ENCODE data around the gene UMODL1.

DNA sequence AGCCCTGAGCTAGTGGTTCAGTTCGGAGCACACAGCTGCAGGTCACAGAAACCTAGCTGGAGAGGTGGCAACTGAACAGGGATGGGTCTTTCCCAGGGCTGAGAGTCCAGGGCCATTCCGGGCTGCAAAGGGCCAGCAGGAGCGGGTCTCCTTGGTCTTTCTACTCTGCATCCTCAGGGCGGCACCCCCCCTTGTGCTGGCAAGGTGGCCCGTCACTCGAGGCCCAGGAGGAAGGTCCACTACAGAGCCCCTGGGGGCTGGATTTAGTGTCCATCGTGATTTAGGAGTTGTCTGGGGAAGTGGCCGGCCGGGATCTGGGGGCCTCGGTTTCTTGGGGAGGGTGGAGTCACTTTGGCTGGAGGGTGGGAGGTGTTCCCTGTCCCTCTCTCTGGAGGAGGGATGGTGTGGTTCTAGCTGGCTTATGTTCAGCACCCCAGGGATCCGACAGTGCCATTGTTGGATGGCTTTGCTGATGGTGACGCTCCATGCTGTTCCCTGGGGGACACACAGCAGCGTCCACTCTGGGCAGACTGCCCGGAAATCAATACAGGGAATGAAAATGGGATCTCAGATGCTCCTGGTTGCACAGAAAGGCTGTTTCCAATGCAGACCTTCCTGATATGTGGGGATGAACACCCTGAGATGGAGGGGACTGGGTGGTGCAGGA is 64.4 kb downstream of the UMODL1 start:
- TF ChIP-seq GATA3 (IDR thresholded peaks at IDR 0.05; ENCODE audit: low read depth, low read length) (no peak), GATA2 (IDR thresholded peaks at IDR 0.05; ENCODE audit: low read depth, low read length) (no peak)

Data from SH-SY5Y (cell line).